Measurements from ENCODE around the gene GPSM3. TPM values are rescaled to one million over a fixed set of nuclear protein-coding genes. Genes with fewer than 3 reads are reported as not detected.

The GPSM3 gene
- total and polyA plus RNA-seq, 3 experiments from 2014 or later = 82.0 to 136 (median 89.5) TPM

- H3K4me1 ChIP-seq (ENCODE audit: insufficient read depth, low read length) = peaks cover 45% of the 10 kb centered on the region
- Mint-ChIP-seq H3K4me1 (peaks cover 47 to 66% (median 60%) of the 10 kb centered on the region in 3 donors), H3K9me3 (no peaks in the 10 kb centered on the region), H3K27ac (peak overlapping the region in 6 of 8 donors; percentile 53 to 99 (median 97)), H3K4me3 (peak overlapping the region in 6 of 7 donors; percentile 35 to 99 (median 76)), H3K27me3 (no peaks in the 10 kb centered on the region), H3K36me3 (peaks cover 4 to 59% (median 13%) of the 10 kb centered on the region in 3 donors)
- H3K4me3 ChIP-seq (ENCODE audit: low read length) = no peak overlapping the region
- ChIA-PET CTCF (interaction anchor here (0.7 to 2.1 kb wide), 2 partner anchors 13 to 15 kb away, joined by 3 to 19 read pairs; partner anchors contain the start of gene GPSM3), POLR2A (interaction anchor here (1.4 to 4.4 kb wide), 3 partner anchors 10 to 16 kb away, joined by 4 to 20 read pairs (median 17); partner anchors contain the start of gene PBX2)
- peak overlapping the region; percentile 93 for H3K27ac ChIP-seq (ENCODE audit: low read depth, low read length)
- H3K27me3 ChIP-seq (ENCODE audit: insufficient read depth, low read length, poor library complexity, severe bottlenecking) = no peaks in the 10 kb centered on the region
- no peaks in the 10 kb centered on the region for H3K9me3 ChIP-seq (ENCODE audit: low read length)
- peaks cover 8% of the 10 kb centered on the region for H3K36me3 ChIP-seq (ENCODE audit: insufficient read depth, low read length)
- DNase-seq = no peak
These were observed 12.6 kb downstream of the GPSM3 start for GRCh38 chr6:32179766-32180405.

DNA sequence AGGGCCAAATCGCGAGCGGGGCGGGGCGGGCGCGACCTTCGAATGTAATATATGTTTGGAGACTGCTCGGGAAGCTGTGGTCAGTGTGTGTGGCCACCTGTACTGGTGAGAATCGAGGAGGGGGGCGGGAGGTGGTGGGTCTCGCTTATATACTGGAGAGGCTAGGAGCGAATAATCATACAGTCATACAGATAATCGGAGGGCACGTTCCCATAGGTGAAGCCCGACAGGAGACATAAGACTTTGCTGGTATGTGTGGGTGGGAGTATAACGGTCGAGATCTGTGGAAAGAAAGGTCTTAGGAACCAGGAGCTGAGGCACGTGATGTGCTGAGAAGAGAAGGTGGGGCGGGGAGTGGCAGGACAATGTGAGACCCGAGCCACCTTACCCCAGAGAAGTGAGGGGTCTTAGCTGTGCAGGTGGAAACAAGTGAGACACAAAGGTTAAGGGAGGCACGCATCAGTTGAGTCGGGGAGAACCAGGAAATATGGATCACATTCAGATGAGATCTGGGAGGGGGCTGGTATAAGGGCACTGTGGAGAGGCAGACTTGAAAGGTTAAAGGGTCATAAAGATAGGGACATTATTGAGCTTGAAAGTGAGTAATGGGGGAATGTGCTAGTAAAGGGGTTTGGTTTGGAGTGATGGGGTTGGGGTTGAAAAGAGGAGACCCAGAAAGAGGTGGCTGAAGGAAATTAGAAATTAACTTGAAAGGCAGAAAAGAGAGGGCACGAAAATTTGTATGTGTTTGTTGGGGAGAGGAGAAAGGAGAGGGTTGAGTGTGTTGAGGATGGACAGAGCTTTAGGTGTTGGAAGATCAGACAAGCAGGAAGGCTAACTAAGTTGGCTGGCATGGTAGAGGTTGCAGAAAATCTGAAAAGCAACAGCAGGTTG, 13.6 kb downstream of the GPSM3 start:
- ChIA-PET POLR2A (interaction anchor here (2.4 to 4.4 kb wide), 3 partner anchors 11 to 17 kb away, joined by 17 to 20 read pairs (median 17); partner anchors contain the start of genes GPSM3 and PBX2), CTCF (interaction anchor here (0.7 to 2.1 kb wide), 4 partner anchors 10 to 24 kb away, joined by 3 to 19 read pairs (median 4); partner anchors contain the start of gene GPSM3)
- peaks cover 56 to 73% (median 71%) of the 10 kb centered on the region in 3 donors for H3K4me1 Mint-ChIP-seq
- H3K9me3 Mint-ChIP-seq = no peaks in the 10 kb centered on the region
- H3K27me3 ChIP-seq (ENCODE audit: insufficient read depth, low read length, poor library complexity, severe bottlenecking) = no peaks in the 10 kb centered on the region
- peaks cover 8% of the 10 kb centered on the region for H3K36me3 ChIP-seq (ENCODE audit: insufficient read depth, low read length)
- no peaks in the 10 kb centered on the region for H3K9me3 ChIP-seq (ENCODE audit: low read length)
- peak overlapping the region; percentile 75 for H3K4me3 ChIP-seq (ENCODE audit: low read length)
- H3K27me3 Mint-ChIP-seq = no peaks in the 10 kb centered on the region
- peaks cover 56% of the 10 kb centered on the region for H3K4me1 ChIP-seq (ENCODE audit: insufficient read depth, low read length)
- H3K36me3 Mint-ChIP-seq = peaks cover 4 to 52% (median 13%) of the 10 kb centered on the region in 3 donors
- H3K27ac Mint-ChIP-seq = peak overlapping the region; percentile 92 to 99 (median 98)
- peak overlapping the region; percentile 82 to 99 (median 95) for H3K4me3 Mint-ChIP-seq
- no peak for DNase-seq
- peak overlapping the region; percentile 93 for H3K27ac ChIP-seq (ENCODE audit: low read depth, low read length)

- Mint-ChIP-seq H3K4me3 (peak within 1 kb of the TSS; percentile 82 to 99 (median 95)), H3K4me1 (peaks cover 61 to 79% (median 78%) of the 10 kb centered on the region in 3 donors), H3K9me3 (no peaks in the 10 kb centered on the region), H3K27me3 (no peaks in the 10 kb centered on the region), H3K36me3 (peaks cover 4 to 44% (median 13%) of the 10 kb centered on the region in 3 donors), H3K27ac (peak within 1 kb of the TSS; percentile 92 to 99 (median 98))
- H3K4me3 ChIP-seq (ENCODE audit: low read length) = peak within 1 kb of the TSS; percentile 75
- no peaks in the 10 kb centered on the region for H3K36me3 ChIP-seq (ENCODE audit: insufficient read depth, low read length)
- peaks cover 63% of the 10 kb centered on the region for H3K4me1 ChIP-seq (ENCODE audit: insufficient read depth, low read length)
- ChIA-PET POLR2A (interaction anchor here (0.9 to 4.4 kb wide), 5 partner anchors 12 to 315 kb away, joined by 3 to 20 read pairs (median 17); partner anchors contain the start of genes GPSM3, NEU1 and PBX2), CTCF (interaction anchor here (0.8 to 2.5 kb wide), 5 partner anchors 12 to 1779 kb away, joined by 3 to 16 read pairs (median 4); partner anchors contain the start of genes GPSM3 and PBX2)
- H3K27ac ChIP-seq (ENCODE audit: low read depth, low read length) = peak within 1 kb of the TSS; percentile 93
- H3K9me3 ChIP-seq (ENCODE audit: low read length) = no peaks in the 10 kb centered on the region
- DNase-seq = peak; percentile 86 to 99 (median 97)
- no peaks in the 10 kb centered on the region for H3K27me3 ChIP-seq (ENCODE audit: insufficient read depth, low read length, poor library complexity, severe bottlenecking)
These were observed 14.5 kb downstream of the GPSM3 start, which contains the start of gene RNF5 for GRCh38 chr6:32177788-32178546. Gene RNF5 (plus strand): TSS chr6:32178405. CDS start chr6:32178512, 107 bp downstream.

GRCh38 chr6:32177183-32177787, 15.2 kb downstream of the GPSM3 start:
- Histone ChIP-seq H3K27ac (ENCODE audit: low read depth, low read length) (peak overlapping the region; percentile 93), H3K4me3 (ENCODE audit: low read length) (peak overlapping the region; percentile 75), H3K9me3 (ENCODE audit: low read length) (no peaks in the 10 kb centered on the region), H3K36me3 (ENCODE audit: insufficient read depth, low read length) (no peaks in the 10 kb centered on the region), H3K4me1 (ENCODE audit: insufficient read depth, low read length) (peaks cover 69% of the 10 kb centered on the region), H3K27me3 (ENCODE audit: insufficient read depth, low read length, poor library complexity, severe bottlenecking) (no peaks in the 10 kb centered on the region)
- Mint-ChIP-seq H3K27ac (peak overlapping the region; percentile 92 to 99 (median 98)), H3K27me3 (no peaks in the 10 kb centered on the region), H3K4me1 (peaks cover 61 to 85% (median 80%) of the 10 kb centered on the region in 3 donors), H3K9me3 (no peaks in the 10 kb centered on the region), H3K4me3 (peak overlapping the region; percentile 82 to 99 (median 95)), H3K36me3 (peaks cover 4 to 37% (median 13%) of the 10 kb centered on the region in 3 donors)
- DNase-seq = peak in 1 of 5 donors; percentile 58
- POLR2A ChIA-PET = interaction anchor here (0.9 to 4.4 kb wide), 4 partner anchors 13 to 315 kb away, joined by 3 to 20 read pairs (median 12); partner anchors contain the start of genes GPSM3, NEU1 and PBX2
- CTCF ChIA-PET = interaction anchor here (0.8 to 2.5 kb wide), 4 partner anchors 13 to 1778 kb away, joined by 4 to 16 read pairs (median 6); partner anchors contain the start of gene PBX2

DNA sequence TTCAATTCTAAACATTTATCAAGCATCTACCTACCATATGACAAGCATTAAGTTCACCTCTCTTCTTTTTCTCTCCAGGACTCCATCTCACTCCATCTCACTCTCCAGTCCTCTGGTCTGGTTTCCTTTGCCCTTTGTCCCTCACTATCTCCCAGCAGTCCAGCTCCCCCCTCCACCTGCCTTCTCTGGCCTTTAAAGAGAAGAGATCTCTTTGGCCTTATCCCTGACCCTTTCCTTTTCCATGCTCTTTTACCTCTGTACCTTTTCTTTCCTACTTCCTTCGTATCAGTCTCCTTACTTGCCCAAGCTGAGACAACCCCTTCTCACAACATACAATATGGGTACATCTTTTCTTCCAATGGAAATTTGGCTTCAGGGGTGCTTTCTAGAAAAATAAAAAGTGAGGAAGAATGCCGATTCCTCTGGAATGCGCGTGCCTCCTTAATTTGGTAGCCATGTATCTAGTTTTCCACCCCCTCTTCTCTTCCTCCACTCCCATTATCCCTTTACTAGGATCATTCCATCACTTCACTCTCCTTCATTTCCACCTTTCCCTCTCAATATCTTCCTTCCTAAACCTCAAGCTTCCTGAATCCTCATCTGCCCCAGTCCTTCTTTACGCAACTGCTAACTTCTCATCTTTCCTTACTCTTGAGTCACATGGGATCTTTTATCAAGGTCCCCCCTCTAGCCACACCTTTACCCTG, 15.8 kb downstream of the GPSM3 start:
- Mint-ChIP-seq H3K9me3 (no peaks in the 10 kb centered on the region), H3K27ac (peak overlapping the region; percentile 92 to 99 (median 98)), H3K27me3 (no peaks in the 10 kb centered on the region), H3K36me3 (peaks cover 4 to 34% (median 13%) of the 10 kb centered on the region in 3 donors), H3K4me1 (peaks cover 61 to 85% (median 81%) of the 10 kb centered on the region in 3 donors), H3K4me3 (peak overlapping the region; percentile 82 to 99 (median 95))
- H3K27me3 ChIP-seq (ENCODE audit: insufficient read depth, low read length, poor library complexity, severe bottlenecking) = no peaks in the 10 kb centered on the region
- POLR2A ChIA-PET = interaction anchor here (0.7 to 4.4 kb wide), 6 partner anchors 14 to 82 kb away, joined by 4 to 20 read pairs (median 6); partner anchors contain the start of genes GPSM3 and PBX2
- H3K27ac ChIP-seq (ENCODE audit: low read depth, low read length) = peak overlapping the region; percentile 93
- H3K4me3 ChIP-seq (ENCODE audit: low read length) = peak overlapping the region; percentile 75
- H3K4me1 ChIP-seq (ENCODE audit: insufficient read depth, low read length) = peaks cover 69% of the 10 kb centered on the region
- CTCF ChIA-PET = interaction anchor here (0.7 to 2.5 kb wide), 4 partner anchors 14 to 58 kb away, joined by 3 to 16 read pairs (median 6); partner anchors contain the start of gene PBX2
- DNase-seq = no peak
- no peaks in the 10 kb centered on the region for H3K9me3 ChIP-seq (ENCODE audit: low read length)
- no peaks in the 10 kb centered on the region for H3K36me3 ChIP-seq (ENCODE audit: insufficient read depth, low read length)

DNA sequence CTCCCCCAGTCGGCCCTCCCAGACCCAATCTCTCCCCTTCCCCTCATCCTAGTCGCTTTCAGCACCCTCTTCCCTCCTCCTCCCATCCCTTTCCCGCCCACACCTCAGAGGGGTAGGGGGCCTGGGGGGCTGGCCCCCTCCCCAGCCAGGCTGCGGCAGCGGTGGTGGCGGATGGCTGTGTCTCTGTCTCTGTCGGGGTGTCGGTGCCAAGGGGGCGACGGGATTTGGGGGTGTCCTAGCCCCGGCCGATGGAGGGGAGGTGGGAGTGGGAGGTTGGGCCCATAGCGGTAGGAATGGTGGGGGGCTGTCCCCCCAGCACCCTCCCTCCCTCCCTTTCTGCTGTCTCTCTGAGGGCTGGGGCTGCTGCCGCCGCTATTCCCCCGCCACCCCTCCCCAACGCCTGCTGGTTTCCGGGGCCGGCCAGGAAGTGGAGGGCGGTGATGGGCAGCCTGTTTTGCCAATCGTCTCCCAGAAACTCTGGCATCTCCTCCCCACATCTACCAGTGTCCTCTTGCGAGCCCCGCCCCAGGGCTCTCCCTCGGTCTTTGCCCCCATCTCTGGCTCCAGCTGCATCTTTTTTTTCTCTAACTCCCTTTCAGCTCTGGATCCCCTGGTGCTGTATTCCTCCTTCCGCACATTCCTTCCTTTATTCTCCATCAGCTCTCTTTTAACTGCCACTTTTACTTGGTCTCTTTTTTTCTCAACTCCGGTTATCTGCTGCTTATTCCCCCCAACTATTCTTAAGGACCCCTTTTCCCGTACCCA, 16.6 kb downstream of the GPSM3 start, which contains the start of gene AGPAT1:
AGPAT1 (minus strand) TSS at position 374 of the 765 bp plus-strand sequence. CDS start 4,588 bp downstream, outside the sequence.
- H3K4me3 ChIP-seq (ENCODE audit: low read length) = peak within 1 kb of the TSS; percentile 75

More for the DNA sequence above, 16.6 kb downstream of the GPSM3 start, which contains the start of gene AGPAT1:
- peaks cover 63 to 86% (median 80%) of the 10 kb centered on the region in 3 donors for H3K4me1 Mint-ChIP-seq
- Histone ChIP-seq H3K9me3 (ENCODE audit: low read length) (no peaks in the 10 kb centered on the region), H3K27me3 (ENCODE audit: insufficient read depth, low read length, poor library complexity, severe bottlenecking) (no peaks in the 10 kb centered on the region), H3K27ac (ENCODE audit: low read depth, low read length) (peak within 1 kb of the TSS; percentile 93), H3K4me1 (ENCODE audit: insufficient read depth, low read length) (peaks cover 64% of the 10 kb centered on the region), H3K36me3 (ENCODE audit: insufficient read depth, low read length) (no peaks in the 10 kb centered on the region)
- CTCF ChIA-PET = interaction anchor here (0.7 to 2.5 kb wide), 3 partner anchors 14 to 47 kb away, joined by 3 to 16 read pairs (median 8); partner anchors contain the start of gene PBX2
- H3K4me3 Mint-ChIP-seq = peak within 1 kb of the TSS; percentile 82 to 99 (median 95)
- DNase-seq = peak; percentile 93 to 97 (median 94)
- H3K36me3 Mint-ChIP-seq = peaks cover 4 to 34% (median 16%) of the 10 kb centered on the region in 3 donors
- H3K9me3 Mint-ChIP-seq = no peaks in the 10 kb centered on the region
- peak within 1 kb of the TSS; percentile 92 to 99 (median 98) for H3K27ac Mint-ChIP-seq
- POLR2A ChIA-PET = interaction anchor here (0.7 to 4.4 kb wide), 4 partner anchors 14 to 81 kb away, joined by 4 to 20 read pairs (median 5); partner anchors contain the start of gene PBX2
- H3K27me3 Mint-ChIP-seq = no peaks in the 10 kb centered on the region
